ENCODE measurements around the gene PKP4.

Gene PKP4

DNA sequence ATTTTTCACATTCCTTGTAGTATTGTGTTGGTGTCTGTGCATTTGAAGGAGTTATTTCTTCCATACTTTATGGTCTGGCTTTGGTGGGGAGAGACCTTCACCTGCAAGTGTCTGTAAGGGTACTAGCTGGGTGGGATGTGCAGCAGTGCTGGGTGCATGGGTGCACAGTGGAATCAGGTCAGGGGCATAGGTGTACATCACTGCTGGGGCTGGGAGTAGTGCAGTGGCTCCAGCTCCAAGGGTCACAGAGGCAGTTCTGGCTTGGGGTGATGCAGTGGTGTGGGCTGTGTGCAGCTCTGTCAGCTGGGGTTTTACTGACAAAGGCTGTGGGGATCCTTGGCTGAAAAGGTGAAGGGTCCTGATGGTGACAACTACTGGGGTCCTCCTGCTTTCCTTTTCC, 45.0 kb upstream of the PKP4 start:
- Histone ChIP-seq H3K79me2 (ENCODE audit: insufficient read depth, low read depth) (no peaks in the 10 kb centered on the region), H2AFZ (ENCODE audit: low read depth) (no peak overlapping the region), H3K4me2 (no peak overlapping the region), H3K4me3 (IDR thresholded peaks at IDR 0.05; ENCODE audit: insufficient read depth, low read depth, low read length) (no peak overlapping the region), H3K27me3 (ENCODE audit: insufficient read depth, low read depth) (no peaks in the 10 kb centered on the region), H3K4me1 (ENCODE audit: low read depth, poor library complexity, severe bottlenecking) (no peaks in the 10 kb centered on the region), H4K20me1 (ENCODE audit: insufficient read depth) (no peaks in the 10 kb centered on the region), H3K27ac (no peak overlapping the region), H3K9ac (no peak overlapping the region), H3K36me3 (ENCODE audit: insufficient read depth) (no peaks in the 10 kb centered on the region)
- TF ChIP-seq, protein P1, sequence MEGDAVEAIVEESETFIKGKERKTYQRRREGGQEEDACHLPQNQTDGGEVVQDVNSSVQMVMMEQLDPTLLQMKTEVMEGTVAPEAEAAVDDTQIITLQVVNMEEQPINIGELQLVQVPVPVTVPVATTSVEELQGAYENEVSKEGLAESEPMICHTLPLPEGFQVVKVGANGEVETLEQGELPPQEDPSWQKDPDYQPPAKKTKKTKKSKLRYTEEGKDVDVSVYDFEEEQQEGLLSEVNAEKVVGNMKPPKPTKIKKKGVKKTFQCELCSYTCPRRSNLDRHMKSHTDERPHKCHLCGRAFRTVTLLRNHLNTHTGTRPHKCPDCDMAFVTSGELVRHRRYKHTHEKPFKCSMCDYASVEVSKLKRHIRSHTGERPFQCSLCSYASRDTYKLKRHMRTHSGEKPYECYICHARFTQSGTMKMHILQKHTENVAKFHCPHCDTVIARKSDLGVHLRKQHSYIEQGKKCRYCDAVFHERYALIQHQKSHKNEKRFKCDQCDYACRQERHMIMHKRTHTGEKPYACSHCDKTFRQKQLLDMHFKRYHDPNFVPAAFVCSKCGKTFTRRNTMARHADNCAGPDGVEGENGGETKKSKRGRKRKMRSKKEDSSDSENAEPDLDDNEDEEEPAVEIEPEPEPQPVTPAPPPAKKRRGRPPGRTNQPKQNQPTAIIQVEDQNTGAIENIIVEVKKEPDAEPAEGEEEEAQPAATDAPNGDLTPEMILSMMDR (conservative IDR thresholded peaks at IDR 0.05; ENCODE audit: low read depth, low read length), result no peak

GRCh38 chr2:158412206-158412605, 44.5 kb upstream of the PKP4 start:
- Histone ChIP-seq H3K36me3 (ENCODE audit: insufficient read depth) (no peaks in the 10 kb centered on the region), H3K27ac (no peak overlapping the region), H2AFZ (ENCODE audit: low read depth) (no peak overlapping the region), H3K4me1 (ENCODE audit: low read depth, poor library complexity, severe bottlenecking) (no peaks in the 10 kb centered on the region), H3K4me2 (no peak overlapping the region), H4K20me1 (ENCODE audit: insufficient read depth) (no peaks in the 10 kb centered on the region), H3K4me3 (IDR thresholded peaks at IDR 0.05; ENCODE audit: insufficient read depth, low read depth, low read length) (no peak overlapping the region), H3K27me3 (ENCODE audit: insufficient read depth, low read depth) (no peaks in the 10 kb centered on the region), H3K79me2 (ENCODE audit: insufficient read depth, low read depth) (no peaks in the 10 kb centered on the region), H3K9ac (no peak overlapping the region)
- TF ChIP-seq, protein P1 (conservative IDR thresholded peaks at IDR 0.05; ENCODE audit: low read depth, low read length), result no peak

- no peaks in the 10 kb centered on the region for H3K79me2 ChIP-seq (ENCODE audit: insufficient read depth, low read depth)
- H3K9ac ChIP-seq, result no peak overlapping the region
- H2AFZ ChIP-seq (ENCODE audit: low read depth), result no peak overlapping the region
- no peak overlapping the region for H3K4me2 ChIP-seq
- no peaks in the 10 kb centered on the region for H4K20me1 ChIP-seq (ENCODE audit: insufficient read depth)
- H3K4me1 ChIP-seq (ENCODE audit: low read depth, poor library complexity, severe bottlenecking), result no peaks in the 10 kb centered on the region
- H3K27me3 ChIP-seq (ENCODE audit: insufficient read depth, low read depth), result no peaks in the 10 kb centered on the region
- H3K4me3 ChIP-seq (IDR thresholded peaks at IDR 0.05; ENCODE audit: insufficient read depth, low read depth, low read length), result no peak overlapping the region
- TF ChIP-seq, protein P1 (conservative IDR thresholded peaks at IDR 0.05; ENCODE audit: low read depth, low read length), result no peak
- no peak overlapping the region for H3K27ac ChIP-seq
- H3K36me3 ChIP-seq (ENCODE audit: insufficient read depth), result no peaks in the 10 kb centered on the region
Measured at GRCh38 chr2:158413581-158413980, 43.2 kb upstream of the PKP4 start.

DNA sequence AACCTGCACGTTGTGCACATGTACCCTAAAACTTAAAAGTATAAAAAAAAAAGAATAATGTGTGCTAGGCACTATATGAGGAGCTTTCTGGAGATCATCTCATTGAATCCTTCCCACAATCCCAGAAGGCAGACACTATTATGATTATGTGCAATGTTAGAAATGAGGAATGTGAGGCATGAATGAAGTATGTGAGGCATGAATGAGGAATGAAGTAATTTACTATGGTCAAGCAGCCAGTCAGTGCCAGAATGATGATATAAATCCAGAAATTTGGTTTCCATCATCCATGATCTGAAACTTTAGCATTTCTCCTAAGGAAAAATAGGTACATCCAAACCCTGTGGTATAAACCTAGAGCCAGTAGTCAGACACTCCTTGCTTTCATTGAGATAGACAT, 42.2 kb upstream of the PKP4 start:
- H3K27me3 ChIP-seq (ENCODE audit: insufficient read depth, low read depth), result no peaks in the 10 kb centered on the region
- no peak overlapping the region for H3K9ac ChIP-seq
- H3K4me2 ChIP-seq, result no peak overlapping the region
- H3K27ac ChIP-seq, result no peak overlapping the region
- H4K20me1 ChIP-seq (ENCODE audit: insufficient read depth), result no peaks in the 10 kb centered on the region
- no peaks in the 10 kb centered on the region for H3K36me3 ChIP-seq (ENCODE audit: insufficient read depth)
- TF ChIP-seq, protein P1 (conservative IDR thresholded peaks at IDR 0.05; ENCODE audit: low read depth, low read length), result no peak
- no peak overlapping the region for H3K4me3 ChIP-seq (IDR thresholded peaks at IDR 0.05; ENCODE audit: insufficient read depth, low read depth, low read length)
- H3K4me1 ChIP-seq (ENCODE audit: low read depth, poor library complexity, severe bottlenecking), result no peaks in the 10 kb centered on the region
- no peaks in the 10 kb centered on the region for H3K79me2 ChIP-seq (ENCODE audit: insufficient read depth, low read depth)
- no peak overlapping the region for H2AFZ ChIP-seq (ENCODE audit: low read depth)
